Fibroblast of lung (primary cell): Measurements from ENCODE around the gene ST6GAL1. TPM values are rescaled to one million over a fixed set of nuclear protein-coding genes. Genes with fewer than 3 reads are reported as not detected.
A peak's percentile ranks its signal among the peaks of the same experiment; 100 is the strongest.

ENCODE experiments used
- DNase-seq, 2 donors: peaks; one replicate each; pipeline versions ENCODE4 v3.0.0 to v3.0.0-alpha.2; 2010; ENCODE audit warnings: low read depth in 2 of 2
- H2AFZ ChIP-seq: 2 replicates; pipeline ENCODE4 v1.5.1; 2012; ENCODE audit warnings: low read length, control low read depth, inconsistent platforms
- H3K27ac ChIP-seq: 2 replicates; pipeline ENCODE4 v1.5.1; 2011; ENCODE audit warnings: low read length, control low read depth; ENCODE audit not compliant: insufficient read depth
- H3K27me3 ChIP-seq: 2 replicates; pipeline ENCODE4 v1.5.1; 2011; ENCODE audit warnings: mild to moderate bottlenecking, low read length; ENCODE audit not compliant: control insufficient read depth, insufficient read depth
- H3K36me3 ChIP-seq: 2 replicates; pipeline ENCODE4 v1.5.1; 2011; ENCODE audit warnings: low read length; ENCODE audit not compliant: control insufficient read depth, insufficient read depth
- H3K4me1 ChIP-seq: 2 replicates; pipeline ENCODE4 v1.5.1; 2011; ENCODE audit warnings: low read length; ENCODE audit not compliant: control insufficient read depth, insufficient read depth; ENCODE audit errors: extremely low read depth
- H3K4me2 ChIP-seq: 2 replicates; pipeline ENCODE4 v1.5.1; 2011; ENCODE audit warnings: low read length, control low read depth; ENCODE audit not compliant: insufficient read depth; ENCODE audit errors: extremely low read depth
- H3K4me3 ChIP-seq, 4 experiments: fragments of 200-600 bp in 1 of 4; sonication (generic) in 1 of 4; replicated peaks in 1 of 4; 2 replicates each; pipeline ENCODE4 v1.5.1; 2011 to 2016; ENCODE audit warnings: low read length in 4 of 4, low read depth in 3 of 4, mild to moderate bottlenecking in 3 of 4, control low read depth in 2 of 4, inconsistent platforms in 1 of 4, mixed read lengths in 1 of 4; ENCODE audit not compliant: insufficient read depth in 1 of 4; ENCODE audit errors: control extremely low read depth in 1 of 4
- H3K79me2 ChIP-seq: 2 replicates; pipeline ENCODE4 v1.5.1; 2012; ENCODE audit warnings: mild to moderate bottlenecking, low read length, inconsistent platforms; ENCODE audit not compliant: control insufficient read depth, insufficient read depth
- H3K9ac ChIP-seq: 2 replicates; pipeline ENCODE4 v1.5.1; 2011; ENCODE audit warnings: mild to moderate bottlenecking, low read length, control low read depth; ENCODE audit not compliant: insufficient read depth
- H3K9me3 ChIP-seq: 2 replicates; pipeline ENCODE4 v1.5.1; 2012; ENCODE audit warnings: low read depth, low read length; ENCODE audit not compliant: control insufficient read depth, insufficient read depth
- H4K20me1 ChIP-seq: 2 replicates; pipeline ENCODE4 v1.5.1; 2011; ENCODE audit warnings: low read length; ENCODE audit not compliant: control insufficient read depth, insufficient read depth; ENCODE audit errors: extremely low read depth
- EZH2 ChIP-seq: IDR thresholded peaks from 2 replicates; pipeline ENCODE4 v1.5.1; 2012; ENCODE audit warnings: low read length, control low read depth, mild to moderate bottlenecking; ENCODE audit errors: missing control alignments
- polyA plus RNA-seq, 2 donors: library from polyadenylated mRNA; depleted of rRNA in 1 of 2; stranded (reverse) in 1 of 2; unstranded in 1 of 2; fragments of >200 nt; gene quantifications; 2 replicates each; pipeline ENCODE4 v1.2.1, GENCODE V29; 2011 to 2012; ENCODE audit warnings: missing spikeins in 1 of 2
- total RNA-seq: library from RNA; depleted of rRNA; stranded (reverse); fragments of >200 nt; gene quantifications from 2 replicates; pipeline ENCODE4 v1.2.1, GENCODE V29; 2014
- TF ChIP-seq, protein P1 (sequence below), 2 donors: IDR thresholded peaks in 1 of 2; conservative IDR thresholded peaks in 1 of 2; 1 replicate in 1 of 2; 2 replicates in 1 of 2; pipeline ENCODE4 v1.5.1; 2011 to 2012; ENCODE audit warnings: low read length in 2 of 2, control low read depth in 1 of 2, inconsistent platforms in 1 of 2, low read depth in 1 of 2, mild to moderate bottlenecking in 1 of 2

Gene ST6GAL1
- total and polyA plus RNA-seq, 2 donors (not counting 1 experiment from before 2014, with no cell fraction given) = 0.83 to 1.00 TPM

GRCh38 chr3:186937017-186937875, 6.9 kb downstream of the ST6GAL1 start:
- Histone ChIP-seq H2AFZ (no peak overlapping the region), H3K9me3 (no peaks in the 10 kb centered on the region), H4K20me1 (no peaks in the 10 kb centered on the region), H3K27me3 (no peaks in the 10 kb centered on the region), H3K36me3 (no peaks in the 10 kb centered on the region), H3K4me2 (no peak overlapping the region), H3K4me1 (no peaks in the 10 kb centered on the region), H3K9ac (no peak overlapping the region), H3K27ac (no peak overlapping the region), H3K4me3 (no peak overlapping the region), H3K79me2 (no peaks in the 10 kb centered on the region)
- no peak for DNase-seq
- TF ChIP-seq, protein P1, sequence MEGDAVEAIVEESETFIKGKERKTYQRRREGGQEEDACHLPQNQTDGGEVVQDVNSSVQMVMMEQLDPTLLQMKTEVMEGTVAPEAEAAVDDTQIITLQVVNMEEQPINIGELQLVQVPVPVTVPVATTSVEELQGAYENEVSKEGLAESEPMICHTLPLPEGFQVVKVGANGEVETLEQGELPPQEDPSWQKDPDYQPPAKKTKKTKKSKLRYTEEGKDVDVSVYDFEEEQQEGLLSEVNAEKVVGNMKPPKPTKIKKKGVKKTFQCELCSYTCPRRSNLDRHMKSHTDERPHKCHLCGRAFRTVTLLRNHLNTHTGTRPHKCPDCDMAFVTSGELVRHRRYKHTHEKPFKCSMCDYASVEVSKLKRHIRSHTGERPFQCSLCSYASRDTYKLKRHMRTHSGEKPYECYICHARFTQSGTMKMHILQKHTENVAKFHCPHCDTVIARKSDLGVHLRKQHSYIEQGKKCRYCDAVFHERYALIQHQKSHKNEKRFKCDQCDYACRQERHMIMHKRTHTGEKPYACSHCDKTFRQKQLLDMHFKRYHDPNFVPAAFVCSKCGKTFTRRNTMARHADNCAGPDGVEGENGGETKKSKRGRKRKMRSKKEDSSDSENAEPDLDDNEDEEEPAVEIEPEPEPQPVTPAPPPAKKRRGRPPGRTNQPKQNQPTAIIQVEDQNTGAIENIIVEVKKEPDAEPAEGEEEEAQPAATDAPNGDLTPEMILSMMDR (conservative IDR thresholded peaks at IDR 0.05 in 1 of 2, IDR thresholded peaks at IDR 0.05 in 1 of 2; ENCODE audit: low read depth in 1 of 2, low read length in 2 of 2) = no peak
- no peak for TF ChIP-seq EZH2

DNA sequence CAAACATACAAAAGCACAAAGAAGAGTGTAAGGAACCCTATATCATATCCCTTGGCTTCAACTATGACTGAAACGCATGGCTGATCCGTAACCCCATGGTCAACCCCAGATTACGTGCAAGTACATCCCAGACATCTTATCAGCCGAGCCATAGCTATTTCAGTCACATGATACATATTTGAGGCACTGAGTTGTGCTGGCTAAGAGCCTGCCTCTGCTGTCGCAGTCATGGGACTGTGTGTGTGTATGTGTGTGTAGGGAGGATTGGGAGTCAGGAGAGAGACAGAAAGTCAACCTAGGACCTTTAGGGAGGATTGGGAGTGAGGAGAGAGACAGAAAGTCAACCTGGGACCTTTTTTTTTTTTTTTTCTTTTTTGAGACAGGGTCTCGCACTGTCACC, 8.4 kb downstream of the ST6GAL1 start:
- TF ChIP-seq, protein P1 (conservative IDR thresholded peaks at IDR 0.05 in 1 of 2, IDR thresholded peaks at IDR 0.05 in 1 of 2; ENCODE audit: low read depth in 1 of 2, low read length in 2 of 2) = no peak
- TF ChIP-seq EZH2 = no peak
- Histone ChIP-seq H3K9ac (no peak overlapping the region), H4K20me1 (no peaks in the 10 kb centered on the region), H3K4me2 (no peak overlapping the region), H3K4me3 (no peak overlapping the region), H3K9me3 (no peaks in the 10 kb centered on the region), H3K4me1 (no peaks in the 10 kb centered on the region), H3K79me2 (no peaks in the 10 kb centered on the region), H3K27ac (no peak overlapping the region), H3K27me3 (no peaks in the 10 kb centered on the region), H3K36me3 (no peaks in the 10 kb centered on the region), H2AFZ (no peak overlapping the region)
- DNase-seq = peak; percentile 44 to 74

DNA sequence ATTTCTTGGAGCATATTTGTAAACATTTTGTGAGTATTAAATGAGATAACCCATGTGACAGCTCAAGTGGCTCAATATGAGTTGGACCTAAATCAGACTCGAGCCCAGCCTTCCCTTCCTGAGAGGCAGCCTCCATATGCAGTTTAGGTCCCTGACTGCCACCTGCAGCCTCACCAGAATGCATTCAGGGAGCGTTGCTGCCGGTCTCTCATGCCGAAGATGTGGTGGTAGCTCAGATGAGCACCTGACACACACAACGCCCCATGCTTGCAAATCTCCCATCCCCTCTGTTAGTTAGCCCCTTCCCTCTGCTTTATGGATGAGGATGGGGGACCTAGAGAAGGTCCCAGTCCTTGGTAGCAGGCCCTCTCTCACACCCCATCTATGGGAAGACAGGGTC, 9.2 kb downstream of the ST6GAL1 start:
- H4K20me1 ChIP-seq = no peaks in the 10 kb centered on the region
- no peak overlapping the region for H3K9ac ChIP-seq
- H3K4me2 ChIP-seq = no peak overlapping the region
- TF ChIP-seq, protein P1 (conservative IDR thresholded peaks at IDR 0.05 in 1 of 2, IDR thresholded peaks at IDR 0.05 in 1 of 2; ENCODE audit: low read depth in 1 of 2, low read length in 2 of 2) = no peak
- no peak for TF ChIP-seq EZH2
- DNase-seq = no peak
- no peak overlapping the region for H3K27ac ChIP-seq
- H3K4me3 ChIP-seq = no peak overlapping the region
- H3K79me2 ChIP-seq = no peaks in the 10 kb centered on the region
- no peaks in the 10 kb centered on the region for H3K4me1 ChIP-seq
- no peaks in the 10 kb centered on the region for H3K36me3 ChIP-seq
- H3K27me3 ChIP-seq = no peaks in the 10 kb centered on the region
- no peak overlapping the region for H2AFZ ChIP-seq
- no peaks in the 10 kb centered on the region for H3K9me3 ChIP-seq
